NOMO-1 (cell line): ENCODE measurements around the gene LRRC73.
"Not testable (repeated sequence)": the region's sequence is repeated elsewhere in the genome, so short reads cannot be mapped to it uniquely, and the experiment has no call there.

Experiments
- DNase-seq, 2 experiments: peaks; one replicate each; lab custom pipeline; 2025; ENCODE audit not compliant: unreplicated experiment in 2 of 2; lab: John Stamatoyannopoulos, UW

Gene LRRC73

DNA sequence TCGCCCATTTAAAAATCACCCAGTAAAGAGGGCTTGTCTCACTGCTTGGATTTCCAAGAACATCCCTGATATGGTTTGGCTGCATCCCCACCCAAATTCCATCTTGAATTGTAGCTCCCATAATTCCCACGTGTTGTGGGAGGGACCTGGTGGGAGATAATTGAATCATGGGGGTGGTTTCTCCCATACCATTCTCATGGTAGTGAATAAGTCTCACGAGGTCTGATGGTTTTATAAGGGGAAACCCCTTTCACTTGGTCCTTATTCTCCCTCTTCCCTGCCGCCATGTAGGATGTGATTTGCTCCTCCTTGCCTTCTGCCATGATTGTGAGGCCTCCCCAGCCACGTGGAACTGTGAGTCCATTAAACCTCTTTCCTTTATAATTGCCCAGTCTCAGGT is 42.9 kb downstream of the LRRC73 start:
- DNase-seq: not testable (repeated sequence)

DNA sequence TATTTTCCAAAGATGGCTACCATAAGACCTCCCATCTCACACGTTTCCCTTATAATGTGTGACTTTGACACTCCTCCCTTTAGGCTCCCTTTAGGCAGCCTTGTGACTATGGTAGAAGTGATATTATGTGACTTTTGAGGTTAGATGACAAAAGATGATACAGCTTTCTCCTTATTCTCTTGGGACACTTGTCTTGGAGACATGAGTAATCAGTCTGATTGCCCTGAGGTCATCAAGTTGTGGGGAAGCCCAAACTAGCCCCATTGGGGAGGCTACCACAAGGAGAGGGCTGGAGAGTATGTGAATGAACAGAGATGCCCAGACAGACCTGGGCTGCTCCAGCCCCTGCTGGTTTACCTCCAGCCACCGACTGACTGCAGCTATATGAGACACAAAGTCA is 44.2 kb downstream of the LRRC73 start:
- no peak for DNase-seq

DNA sequence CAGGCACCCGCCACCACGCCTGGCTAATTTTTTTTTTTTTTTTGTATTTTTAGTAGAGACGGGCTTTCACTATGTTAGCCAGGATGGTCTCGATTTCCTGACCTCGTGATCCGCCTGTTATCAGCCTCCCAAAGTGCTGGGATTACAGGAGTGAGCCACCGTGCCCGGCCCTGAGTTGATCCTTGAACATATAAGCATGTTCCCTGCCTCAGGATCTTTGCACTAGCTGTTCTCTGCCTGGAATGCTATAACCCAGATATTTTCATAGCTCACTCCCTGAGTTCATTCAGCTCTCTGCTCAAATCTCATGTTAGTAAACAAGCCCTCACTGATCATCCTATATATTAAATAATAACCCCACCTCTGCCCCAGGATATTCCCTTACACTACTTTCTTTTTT is 45.8 kb downstream of the LRRC73 start:
- DNase-seq: no peak

DNA sequence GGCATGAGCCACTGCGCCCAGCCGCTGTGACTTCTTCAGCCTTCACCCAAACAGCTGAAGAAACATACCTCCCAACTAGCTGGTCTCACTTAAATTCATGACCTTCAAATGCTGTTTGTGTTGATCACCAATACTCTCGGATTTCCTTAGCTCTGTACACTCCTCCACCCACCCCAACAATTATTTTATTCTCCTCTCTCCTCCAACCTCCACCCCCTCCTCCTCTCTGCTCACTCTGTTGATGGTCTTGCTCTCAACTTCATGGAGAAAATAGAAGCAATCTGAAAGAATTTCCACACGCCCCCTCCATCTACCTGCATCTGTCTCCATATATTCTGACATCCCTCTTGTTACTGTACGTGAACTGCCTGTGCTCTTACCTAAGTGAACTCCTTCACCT is 48.2 kb downstream of the LRRC73 start:
- DNase-seq: no peak

DNA sequence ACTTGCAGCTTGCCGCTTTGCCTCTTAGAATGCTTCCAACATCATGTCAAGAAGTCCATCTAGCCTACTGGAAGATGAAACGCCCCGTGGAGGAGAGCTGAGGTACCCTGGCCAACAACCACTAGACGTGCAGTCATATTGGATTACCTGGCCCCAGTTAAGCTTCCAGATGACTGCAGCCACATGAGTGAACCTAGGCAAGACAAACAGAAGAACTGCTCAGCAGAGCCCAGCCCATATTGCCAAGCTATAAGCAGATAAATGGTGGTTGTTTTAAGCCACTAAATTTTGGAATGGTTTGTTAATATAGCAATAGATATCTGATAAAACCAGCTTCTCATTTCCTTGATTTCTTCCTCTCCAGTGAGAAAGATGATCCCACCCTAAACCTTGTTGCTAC is 50.1 kb downstream of the LRRC73 start:
- no peak for DNase-seq

DNA sequence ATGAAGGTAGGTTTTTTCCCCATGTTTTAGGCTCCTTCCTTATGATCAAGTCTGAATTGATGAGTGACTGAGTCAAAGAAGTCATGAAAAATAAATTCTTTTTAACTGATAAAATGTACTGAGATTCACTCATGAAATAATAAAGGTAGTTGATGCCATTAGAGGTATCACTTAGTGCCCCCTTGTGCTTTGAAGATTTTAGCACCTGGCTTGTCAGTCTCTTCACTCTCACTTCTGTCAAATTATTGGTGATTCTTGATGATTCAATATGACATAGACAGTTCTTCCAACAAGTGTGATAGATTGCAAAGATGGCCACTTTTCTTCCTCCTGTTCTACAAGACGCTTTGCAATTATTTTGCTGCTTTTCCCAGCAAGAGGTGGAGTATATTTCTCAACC is 50.6 kb downstream of the LRRC73 start:
- DNase-seq: no peak

DNA sequence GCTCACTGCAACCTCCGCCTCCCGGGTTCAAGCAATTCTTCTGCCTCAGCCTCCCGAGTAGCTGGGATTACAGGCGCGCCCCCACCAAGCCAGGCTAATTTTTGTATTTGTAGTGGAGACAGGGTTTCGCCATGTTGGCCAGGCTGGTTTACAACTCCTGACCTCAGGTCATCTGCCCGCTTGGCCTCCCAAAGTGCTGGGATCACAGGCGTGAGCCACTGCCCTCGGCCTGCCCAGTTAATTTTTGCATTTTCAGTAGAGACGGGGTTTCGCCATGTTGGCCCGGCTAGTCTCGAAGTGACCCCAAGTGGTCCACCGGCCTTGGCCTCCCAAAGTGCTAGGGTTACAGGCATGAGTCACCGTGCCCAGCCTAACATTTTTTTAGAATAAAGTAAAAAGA is 52.0 kb downstream of the LRRC73 start:
- DNase-seq: not testable (repeated sequence)

DNA sequence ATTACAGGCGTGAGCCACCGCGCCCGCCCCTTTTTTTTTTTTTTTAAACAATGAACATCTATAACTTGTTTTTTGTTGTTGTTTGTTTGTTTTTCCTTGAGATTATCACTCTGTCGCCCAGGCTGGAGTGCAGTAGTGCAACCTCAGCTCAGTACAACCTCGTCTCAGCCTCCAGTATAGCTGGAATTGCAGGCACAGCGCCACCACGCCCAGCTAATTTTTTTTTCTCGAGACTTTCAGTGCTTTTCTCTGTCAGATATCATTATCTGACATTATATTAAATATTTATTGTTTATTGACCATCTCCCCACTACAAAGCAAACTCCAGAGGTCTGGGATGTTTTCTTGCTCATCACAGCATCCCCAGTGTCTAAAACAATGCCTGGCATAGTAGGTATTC is 52.5 kb downstream of the LRRC73 start:
- no peak for DNase-seq
